ENCODE measurements around the gene EEIG1. TPM values are rescaled to one million over a fixed set of nuclear protein-coding genes. Genes with fewer than 3 reads are reported as not detected.

Gene EEIG1
- total and polyA plus RNA-seq, 12 donors, result 10.1 to 179 (median 53.8) TPM

GRCh38 chr9:127949827-127950512 is 30.8 kb downstream of the EEIG1 start:
- H3K27me3 ChIP-seq, result no peaks in the 10 kb centered on the region
- peak in 5 of 7 donors; percentile 65 to 84 (median 81) for DNase-seq
- H3K36me3 ChIP-seq (replicated peaks in 1 of 2), result peaks cover 0 to 20% of the 10 kb centered on the region in 2 donors
- TF ChIP-seq POLR2A (IDR thresholded peaks at IDR 0.05) (peak in 1 of 2 donors; percentile 25), CTCF (IDR thresholded peaks at IDR 0.05) (no peak)
- peaks cover 31 to 53% of the 10 kb centered on the region in 2 donors for H3K4me1 ChIP-seq (replicated peaks in 1 of 2)
- H3K9me3 ChIP-seq (replicated peaks in 1 of 3), result no peaks in the 10 kb centered on the region
- 48 to 59% (median 53%) methylated on average over 7 to 17 of the region's 17 CpGs for WGBS, 4 donors
- no peak overlapping the region for H3K4me3 ChIP-seq
- H3K27ac ChIP-seq, result peak overlapping the region; percentile 34 to 87 (median 86)
- intact Hi-C loops (cut with DNase I), result no loop called here

- H3K27me3 ChIP-seq, result no peaks in the 10 kb centered on the region
- H3K36me3 ChIP-seq (replicated peaks in 1 of 2), result peaks cover 0 to 39% of the 10 kb centered on the region in 2 donors
- H3K9me3 ChIP-seq (replicated peaks in 1 of 3), result no peaks in the 10 kb centered on the region
- H3K27ac ChIP-seq, result peak overlapping the region in 2 of 5 donors; percentile 62 to 86
- no peak for TF ChIP-seq POLR2A (IDR thresholded peaks at IDR 0.05)
- TF ChIP-seq CTCF (IDR thresholded peaks at IDR 0.05), result no peak
- H3K4me1 ChIP-seq (replicated peaks in 1 of 2), result peaks cover 19 to 37% of the 10 kb centered on the region in 2 donors
- intact Hi-C loops (cut with DNase I), result no loop called here
- H3K4me3 ChIP-seq, result no peak overlapping the region
- no peak for DNase-seq
- WGBS, 4 donors, result 73 to 81% (median 77%) methylated on average over 7 to 17 of the region's 17 CpGs
Observed at GRCh38 chr9:127947841-127948710, 32.7 kb downstream of the EEIG1 start.

GRCh38 chr9:127946728-127947127 is 34.1 kb downstream of the EEIG1 start:
- TF ChIP-seq POLR2A (IDR thresholded peaks at IDR 0.05), result no peak
- no peak for TF ChIP-seq CTCF (IDR thresholded peaks at IDR 0.05)
- peaks cover 19 to 37% of the 10 kb centered on the region in 2 donors for H3K4me1 ChIP-seq (replicated peaks in 1 of 2)
- H3K27ac ChIP-seq, result peak overlapping the region in 2 of 5 donors; percentile 19 to 46
- no peaks in the 10 kb centered on the region for H3K9me3 ChIP-seq (replicated peaks in 1 of 3)
- H3K27me3 ChIP-seq, result no peaks in the 10 kb centered on the region
- H3K36me3 ChIP-seq (replicated peaks in 1 of 2), result peaks cover 0 to 53% of the 10 kb centered on the region in 2 donors
- WGBS, 4 donors, result 54 to 68% (median 62%) methylated on average over 3 of the region's 3 CpGs
- intact Hi-C loops (cut with DNase I), result no loop called here
- no peak overlapping the region for H3K4me3 ChIP-seq
- no peak for DNase-seq

GRCh38 chr9:127945942-127946341 is 34.8 kb downstream of the EEIG1 start:
- DNase-seq, result no peak
- Histone ChIP-seq H3K36me3 (replicated peaks in 1 of 2) (peaks cover 0 to 54% of the 10 kb centered on the region in 2 donors), H3K4me3 (no peak overlapping the region), H3K9me3 (replicated peaks in 1 of 3) (no peaks in the 10 kb centered on the region), H3K27ac (peak overlapping the region in 3 of 5 donors; percentile 16 to 46 (median 19)), H3K27me3 (no peaks in the 10 kb centered on the region), H3K4me1 (replicated peaks in 1 of 2) (peaks cover 15 to 32% of the 10 kb centered on the region in 2 donors)
- TF ChIP-seq POLR2A (IDR thresholded peaks at IDR 0.05), result no peak
- TF ChIP-seq CTCF (IDR thresholded peaks at IDR 0.05), result no peak
- intact Hi-C loops (cut with DNase I), result loop anchor here (2.0 kb wide), 2 partner anchors 89 to 171 kb away; no protein-coding TSS in a partner anchor
- 76 to 87% (median 79%) methylated on average over 7 to 9 of the region's 9 CpGs for WGBS, 4 donors
